IMR-90 (cell line): ENCODE results near the gene ZNF366. TPM values are rescaled to one million over a fixed set of nuclear protein-coding genes. Genes with fewer than 3 reads are reported as not detected.
A peak's percentile ranks its signal among the peaks of the same experiment; 100 is the strongest.

Experiments
- ATAC-seq: fragments of 200-7000 bp; cut with Tn5 transposase; 2 replicates; pipeline ENCODE4 v1.9.1; 2020; ENCODE audit warnings: low read depth, mild to moderate bottlenecking, moderate library complexity
- BruUV-seq: library from RNA; stranded (reverse); fragments of 400-500 nt; replicated peaks from 2 replicates; lab custom pipeline; 2021; lab: Mats Ljungman, UMichigan
- CTCF ChIA-PET: fragments of 300-600 bp; formaldehyde crosslinking; extraction: SDS; loops from one replicate; lab custom pipeline; 2021; ENCODE audit warnings: antibody characterized with exemption; lab: Yijun Ruan, JAX
- POLR2A ChIA-PET: fragments of 300-600 bp; sonication (Branson Sonifier 250); formaldehyde crosslinking; loops from one replicate; lab custom pipeline; 2022; ENCODE audit warnings: antibody characterized with exemption; ENCODE audit not compliant: unreplicated experiment; lab: Charles Lee
- DNase-seq: peaks from one replicate; pipeline ENCODE4 v3.0.0; 2013
- H2AFZ ChIP-seq: replicated peaks from 2 replicates; pipeline ENCODE3; 2013; ENCODE audit warnings: low read length, mild to moderate bottlenecking; ENCODE audit not compliant: poor library complexity
- H2AK5ac ChIP-seq: 2 replicates; pipeline ENCODE4 v1.6.1; 2013; ENCODE audit warnings: low read depth, low read length, inconsistent platforms
- H2AK9ac ChIP-seq: replicated peaks from 2 replicates; pipeline ENCODE3; 2013; ENCODE audit warnings: mild to moderate bottlenecking, low read depth, low read length, moderate library complexity; ENCODE audit not compliant: poor library complexity
- H2BK120ac ChIP-seq: 2 replicates; pipeline ENCODE4 v1.6.1; 2013; ENCODE audit warnings: low read depth, low read length, inconsistent platforms
- H2BK15ac ChIP-seq: 3 replicates; pipeline ENCODE4 v1.6.1; 2013; ENCODE audit warnings: low read depth, low read length, inconsistent platforms
- H2BK20ac ChIP-seq: 2 replicates; pipeline ENCODE4 v1.6.1; 2013; ENCODE audit warnings: low read depth, mild to moderate bottlenecking, inconsistent platforms, low read length, moderate library complexity
- H2BK5ac ChIP-seq: 2 replicates; pipeline ENCODE4 v1.6.1; 2013; ENCODE audit warnings: mild to moderate bottlenecking, low read depth, low read length, inconsistent platforms; ENCODE audit not compliant: poor library complexity, severe bottlenecking
- H3K14ac ChIP-seq: replicated peaks from 2 replicates; pipeline ENCODE4 v1.6.1; 2013; ENCODE audit warnings: low read depth, low read length, inconsistent platforms
- H3K18ac ChIP-seq: 2 replicates; pipeline ENCODE4 v1.6.1; 2013; ENCODE audit warnings: low read depth, low read length, control low read depth
- H3K23ac ChIP-seq: 2 replicates; pipeline ENCODE4 v1.6.1; 2013; ENCODE audit warnings: low read depth, low read length, inconsistent platforms
- H3K27ac ChIP-seq: 2 replicates; pipeline ENCODE4 v1.5.1; 2013; ENCODE audit warnings: mild to moderate bottlenecking, control low read depth, low read length; ENCODE audit not compliant: insufficient read depth
- H3K27me3 ChIP-seq: 2 replicates; pipeline ENCODE4 v1.6.1; 2013; ENCODE audit warnings: low read length; ENCODE audit not compliant: control insufficient read depth, insufficient read depth
- H3K36me3 ChIP-seq: 2 replicates; pipeline ENCODE4 v1.6.1; 2013; ENCODE audit warnings: low read length, mixed read lengths; ENCODE audit not compliant: control insufficient read depth, insufficient read depth
- H3K4ac ChIP-seq: 2 replicates; pipeline ENCODE4 v1.6.1; 2013; ENCODE audit warnings: low read depth, low read length, inconsistent platforms
- H3K4me1 ChIP-seq: 2 replicates; pipeline ENCODE4 v1.6.1; 2013; ENCODE audit warnings: low read length, mixed read lengths; ENCODE audit not compliant: control insufficient read depth, insufficient read depth
- H3K4me2 ChIP-seq: 2 replicates; pipeline ENCODE4 v1.6.1; 2013; ENCODE audit warnings: low read depth, mild to moderate bottlenecking, control low read depth, low read length, moderate library complexity
- H3K4me3 ChIP-seq: 2 replicates; pipeline ENCODE4 v1.5.1; 2013; ENCODE audit warnings: low read depth, mild to moderate bottlenecking, control low read depth, low read length, moderate library complexity; ENCODE audit not compliant: insufficient read depth
- H3K56ac ChIP-seq: 2 replicates; pipeline ENCODE4 v1.6.1; 2013; ENCODE audit warnings: low read length, inconsistent platforms; ENCODE audit not compliant: insufficient read depth; ENCODE audit errors: extremely low read depth
- H3K79me1 ChIP-seq, 2 experiments: 2 replicates each; pipeline ENCODE4 v1.6.1; 2013; ENCODE audit warnings: low read length in 2 of 2, inconsistent platforms in 1 of 2, low read depth in 1 of 2
- H3K9ac ChIP-seq: 2 replicates; pipeline ENCODE4 v1.6.1; 2013; ENCODE audit warnings: low read depth, low read length, control low read depth
- H3K9me1 ChIP-seq: 2 replicates; pipeline ENCODE4 v1.6.1; 2013; ENCODE audit warnings: low read length, inconsistent platforms; ENCODE audit not compliant: insufficient read depth
- H3K9me3 ChIP-seq: 2 replicates; pipeline ENCODE4 v1.6.1; 2013; ENCODE audit warnings: low read length; ENCODE audit not compliant: control insufficient read depth, insufficient read depth
- H4K20me1 ChIP-seq: 2 replicates; pipeline ENCODE4 v1.6.1; 2013; ENCODE audit warnings: low read length, inconsistent platforms; ENCODE audit not compliant: insufficient read depth
- H4K5ac ChIP-seq: 2 replicates; pipeline ENCODE4 v1.6.1; 2013; ENCODE audit warnings: mild to moderate bottlenecking, low read depth, low read length, control low read depth
- H4K8ac ChIP-seq, 2 experiments: 2 replicates each; pipeline ENCODE4 v1.6.1; 2013; ENCODE audit warnings: low read depth in 2 of 2, low read length in 2 of 2, control low read depth in 1 of 2, inconsistent platforms in 1 of 2
- H4K91ac ChIP-seq: 2 replicates; pipeline ENCODE4 v1.6.1; 2013; ENCODE audit warnings: low read depth, low read length, inconsistent platforms; ENCODE audit not compliant: insufficient read depth
- CEBPB ChIP-seq: IDR thresholded peaks from 2 replicates; pipeline ENCODE4 v1.6.1; 2012; ENCODE audit warnings: low read depth, low read length, improper control_type of control experiment
- RFX5 ChIP-seq: IDR thresholded peaks from 2 replicates; pipeline ENCODE4 v1.8.0; 2012; ENCODE audit warnings: low read depth, mild to moderate bottlenecking, low read length, moderate library complexity
- dilution Hi-C: fragments of 300-500 bp; cut with HindIII; formaldehyde crosslinking; loops from one replicate; pipeline ENCODE4 v1.14.3; 2018; ENCODE audit warnings: low sequenced_read_pairs; ENCODE audit not compliant: unreplicated experiment
- in situ Hi-C: fragments of 300-500 bp; cut with MboI; formaldehyde crosslinking; loops from 3 replicates; pipeline ENCODE4 v1.14.3; 2019; ENCODE audit warnings: low sequenced_read_pairs, inconsistent platforms, mixed read lengths
- intact Hi-C: fragments of 100-400 bp; cut with micrococcal nuclease; formaldehyde crosslinking; loops from 2 replicates; pipeline ENCODE4 v1.10.0; 2022
- polyA plus RNA-seq, 3 experiments: library from polyadenylated mRNA; depleted of rRNA; stranded (reverse); fragments of >200 nt; gene quantifications; 2 replicates each; pipeline ENCODE4 v1.2.3, GENCODE V29; 2012; ENCODE audit warnings: low replicate concordance in 1 of 3
- total RNA-seq: library from RNA; depleted of rRNA; stranded (reverse); fragments of >200 nt; gene quantifications from 2 replicates; pipeline ENCODE4 v1.2.3, GENCODE V29; 2012

Gene ZNF366
- total and polyA plus RNA-seq, 2 of the 4 experiments (the other 2 are of a cell fraction): not detected

DNA sequence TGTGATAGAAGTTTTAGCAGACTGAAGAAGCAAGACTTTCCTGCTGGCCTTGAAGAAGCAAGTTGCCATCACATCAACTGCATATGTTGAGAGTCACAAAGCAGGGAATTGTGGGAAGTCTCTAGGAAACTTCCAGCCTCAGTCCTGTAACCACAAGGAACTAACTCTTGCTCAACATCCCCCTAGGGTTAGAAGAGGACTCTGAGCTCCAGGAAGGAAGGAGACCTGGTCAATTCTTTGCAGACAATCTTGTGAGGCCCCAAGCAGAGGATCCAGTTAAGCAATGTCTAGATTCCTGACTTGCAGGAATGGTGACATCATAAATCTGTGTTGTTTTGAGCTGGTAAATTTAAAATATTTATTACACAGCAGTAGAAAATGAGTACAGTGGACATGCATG lies 18.6 kb upstream of the ZNF366 start:
- Histone ChIP-seq H3K27me3 (no peaks in the 10 kb centered on the region), H3K4me3 (no peak overlapping the region), H2AK5ac (no peak overlapping the region), H3K4ac (peak overlapping the region; percentile 74), H3K79me1 (no peaks in the 10 kb centered on the region), H3K27ac (peak overlapping the region; percentile 13; the same call in 1 of the 2 replicates), H2BK15ac (peak overlapping the region; percentile 31; the same call in 1 of the 3 replicates), H3K14ac (0 out of 2 replicates have a peak overlapping the region, but pooled peaks have one; percentile 37), H3K9me3 (no peaks in the 10 kb centered on the region), H4K91ac (peak overlapping the region; percentile 2; the same call in 1 of the 2 replicates), H2BK120ac (peak overlapping the region; percentile 53), H2BK5ac (peak overlapping the region; percentile 78), H3K4me1 (peaks cover 2% of the 10 kb centered on the region; the same call in 1 of the 2 replicates), H3K56ac (no peak overlapping the region), H4K20me1 (no peaks in the 10 kb centered on the region), H3K9me1 (no peaks in the 10 kb centered on the region), H2BK20ac (peak overlapping the region; percentile 59), H3K9ac (no peak overlapping the region), H4K5ac (peak overlapping the region; percentile 37; the same call in 1 of the 2 replicates), H4K8ac (peak overlapping the region in 1 of 2 experiments; percentile 37; a peak in 2 of 4 replicates), H3K36me3 (no peaks in the 10 kb centered on the region), H2AK9ac (no peak overlapping the region), H3K23ac (no peak overlapping the region), H3K18ac (peak overlapping the region; percentile 61; the same call in 1 of the 2 replicates), H3K4me2 (no peak overlapping the region), H2AFZ (peak overlapping the region; percentile 66)
- peak; percentile 78 for ATAC-seq
- TF ChIP-seq CEBPB (peak; percentile 91), RFX5 (no peak)
- peak; percentile 77 for DNase-seq
- POLR2A ChIA-PET: no interaction called here
- CTCF ChIA-PET: interaction anchor here (0.5 kb wide), 1 partner anchor 33 kb away, joined by 3 read pairs; no protein-coding TSS in a partner anchor
- in situ Hi-C loops (no loop called here), intact Hi-C loops (loop anchor here (1.0 to 10.0 kb wide), 5 partner anchors 114 to 743 kb away; partner anchors contain the start of genes MRPS27, PTCD2 and TNPO1), dilution Hi-C loops (no loop called here)
- no TSS peak for BruUV-seq
